ENCODE measurements around the gene CD40LG. TPM values are rescaled to one million over a fixed set of nuclear protein-coding genes. Genes with fewer than 3 reads are reported as not detected.

The CD40LG gene
- total RNA-seq, 4 donors from 2014 or later, result 0.20 to 1.3 TPM; not detected in 2

DNA sequence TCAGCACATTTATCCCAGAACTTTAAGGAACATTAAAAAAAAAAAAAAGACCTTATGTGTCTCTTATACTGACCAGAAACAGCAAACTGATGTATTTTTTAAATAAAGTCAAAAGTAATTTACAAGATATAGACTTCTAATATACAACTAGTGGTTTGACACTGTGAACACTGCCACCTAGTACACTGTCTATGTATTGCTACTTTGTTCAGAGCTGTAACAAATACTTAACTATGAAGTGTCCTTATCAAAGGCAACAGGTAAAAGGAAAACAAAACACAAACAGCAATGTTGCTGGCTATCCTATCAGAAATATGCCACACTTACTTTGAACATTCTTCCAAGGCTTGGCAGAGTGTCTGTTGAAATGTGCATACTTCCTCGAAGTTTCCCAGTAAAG lies 60.4 kb downstream of the CD40LG start:
- no peak for TF ChIP-seq EP300 (IDR thresholded peaks at IDR 0.05)
- TF ChIP-seq, protein P1, sequence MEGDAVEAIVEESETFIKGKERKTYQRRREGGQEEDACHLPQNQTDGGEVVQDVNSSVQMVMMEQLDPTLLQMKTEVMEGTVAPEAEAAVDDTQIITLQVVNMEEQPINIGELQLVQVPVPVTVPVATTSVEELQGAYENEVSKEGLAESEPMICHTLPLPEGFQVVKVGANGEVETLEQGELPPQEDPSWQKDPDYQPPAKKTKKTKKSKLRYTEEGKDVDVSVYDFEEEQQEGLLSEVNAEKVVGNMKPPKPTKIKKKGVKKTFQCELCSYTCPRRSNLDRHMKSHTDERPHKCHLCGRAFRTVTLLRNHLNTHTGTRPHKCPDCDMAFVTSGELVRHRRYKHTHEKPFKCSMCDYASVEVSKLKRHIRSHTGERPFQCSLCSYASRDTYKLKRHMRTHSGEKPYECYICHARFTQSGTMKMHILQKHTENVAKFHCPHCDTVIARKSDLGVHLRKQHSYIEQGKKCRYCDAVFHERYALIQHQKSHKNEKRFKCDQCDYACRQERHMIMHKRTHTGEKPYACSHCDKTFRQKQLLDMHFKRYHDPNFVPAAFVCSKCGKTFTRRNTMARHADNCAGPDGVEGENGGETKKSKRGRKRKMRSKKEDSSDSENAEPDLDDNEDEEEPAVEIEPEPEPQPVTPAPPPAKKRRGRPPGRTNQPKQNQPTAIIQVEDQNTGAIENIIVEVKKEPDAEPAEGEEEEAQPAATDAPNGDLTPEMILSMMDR (IDR thresholded peaks at IDR 0.05), result peak in 2 of 5 experiments; percentile 17 to 26
- Histone ChIP-seq H3K9me3 (no peaks in the 10 kb centered on the region), H3K4me3 (no peak overlapping the region), H3K27me3 (peaks cover 0 to 5% of the 10 kb centered on the region in 2 donors), H3K27ac (no peak overlapping the region), H3K4me1 (peaks cover 0 to 12% (median 0%) of the 10 kb centered on the region in 4 donors), H3K36me3 (peaks cover 0 to 13% (median 0%) of the 10 kb centered on the region in 3 donors)
- no peak for DNase-seq (ENCODE audit: low spot score in 2 of 2)
- 69 to 94% methylated on average over 1 of the region's 1 CpG for WGBS, 2 donors

Other genes starting within 250 kb of the CD40LG start
- gene BRS3, start 160.2 kb upstream of the CD40LG start, total RNA-seq, result not detected
- gene HTATSF1, start 150.6 kb upstream of the CD40LG start, total RNA-seq, result 10 to 100 TPM; 37.5 to 53.1 (median 44.1) TPM
- not detected for gene VGLL1, start 115.9 kb upstream of the CD40LG start, total RNA-seq
- 10 to 100 TPM; 23.7 to 41.1 (median 29.6) TPM for gene ARHGEF6, start 132.8 kb downstream of the CD40LG start, total RNA-seq
- gene RBMX, start 232.6 kb downstream of the CD40LG start, total RNA-seq, result 100 to 1,000 TPM; 203 to 255 (median 211) TPM

Data from tibial nerve (tissue), 4 donors.